Measurements from ENCODE around the gene FBXL2.
"Not testable (repeated sequence)": the region's sequence is repeated elsewhere in the genome, so short reads cannot be mapped to it uniquely, and the experiment has no call there.

Gene FBXL2

DNA sequence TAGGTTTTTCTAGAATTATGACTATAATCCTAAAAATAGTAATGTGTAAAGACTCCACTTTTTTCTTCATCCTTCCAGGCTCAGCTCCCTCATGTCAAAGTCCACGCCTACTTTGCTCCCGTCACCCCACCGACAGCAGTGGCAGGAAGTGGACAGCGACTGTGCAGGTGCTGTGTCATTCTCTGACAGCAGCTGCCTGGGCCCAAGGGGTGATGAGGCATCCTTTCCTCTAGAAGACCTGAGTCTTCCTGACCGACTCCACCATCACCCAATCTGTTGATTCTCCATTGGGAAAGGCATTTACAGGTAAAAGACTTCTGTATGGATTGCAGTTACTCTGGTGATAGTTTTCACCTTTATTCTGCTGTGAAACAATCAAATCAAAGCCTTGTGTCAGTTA is 108.2 kb downstream of the FBXL2 start:
- no peak for DNase-seq (ENCODE audit: low read depth, low spot score)

DNA sequence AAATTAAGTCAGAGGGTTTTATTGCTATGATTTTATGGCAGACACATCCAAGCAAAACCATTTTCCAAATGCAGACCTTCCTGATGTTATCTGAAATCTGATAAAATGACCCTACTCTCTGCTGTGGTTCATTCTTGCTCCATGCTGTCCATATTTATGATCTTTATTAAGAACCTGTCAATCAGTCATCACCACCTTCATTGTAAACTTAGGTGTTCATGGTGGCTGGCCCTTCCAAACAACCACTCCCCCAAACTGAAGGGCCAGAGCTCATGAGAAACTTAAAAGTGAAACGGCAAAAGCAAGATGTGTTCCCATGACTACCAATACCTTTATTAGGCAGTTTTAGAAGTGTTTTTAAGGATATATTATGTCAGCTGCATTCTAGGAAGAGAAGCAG is 109.4 kb downstream of the FBXL2 start:
- DNase-seq (ENCODE audit: low read depth, low spot score) = no peak

- no peak for DNase-seq (ENCODE audit: low read depth, low spot score)
Observed at GRCh38 chr3:33388374-33389100, 111.3 kb downstream of the FBXL2 start.

DNA sequence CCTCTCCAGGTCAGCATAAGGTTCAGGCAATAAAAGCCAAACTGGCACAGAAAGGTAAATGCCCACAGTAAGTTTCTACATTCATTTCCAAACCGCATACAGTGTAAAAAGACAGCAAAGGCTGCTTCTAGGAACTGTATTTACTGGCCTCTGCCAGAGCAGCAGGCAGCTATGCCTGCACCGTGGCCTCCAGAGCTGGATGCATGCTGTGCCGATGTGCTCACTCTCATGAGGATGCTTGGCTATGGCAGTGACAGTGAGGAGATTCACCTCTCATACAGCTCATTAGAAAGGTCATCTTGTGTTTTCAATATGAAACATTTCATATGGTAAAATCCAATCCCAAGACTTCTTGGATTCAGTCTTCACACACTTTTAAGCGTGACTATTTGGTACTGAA is 112.7 kb downstream of the FBXL2 start:
- DNase-seq (ENCODE audit: low read depth, low spot score) = no peak

DNA sequence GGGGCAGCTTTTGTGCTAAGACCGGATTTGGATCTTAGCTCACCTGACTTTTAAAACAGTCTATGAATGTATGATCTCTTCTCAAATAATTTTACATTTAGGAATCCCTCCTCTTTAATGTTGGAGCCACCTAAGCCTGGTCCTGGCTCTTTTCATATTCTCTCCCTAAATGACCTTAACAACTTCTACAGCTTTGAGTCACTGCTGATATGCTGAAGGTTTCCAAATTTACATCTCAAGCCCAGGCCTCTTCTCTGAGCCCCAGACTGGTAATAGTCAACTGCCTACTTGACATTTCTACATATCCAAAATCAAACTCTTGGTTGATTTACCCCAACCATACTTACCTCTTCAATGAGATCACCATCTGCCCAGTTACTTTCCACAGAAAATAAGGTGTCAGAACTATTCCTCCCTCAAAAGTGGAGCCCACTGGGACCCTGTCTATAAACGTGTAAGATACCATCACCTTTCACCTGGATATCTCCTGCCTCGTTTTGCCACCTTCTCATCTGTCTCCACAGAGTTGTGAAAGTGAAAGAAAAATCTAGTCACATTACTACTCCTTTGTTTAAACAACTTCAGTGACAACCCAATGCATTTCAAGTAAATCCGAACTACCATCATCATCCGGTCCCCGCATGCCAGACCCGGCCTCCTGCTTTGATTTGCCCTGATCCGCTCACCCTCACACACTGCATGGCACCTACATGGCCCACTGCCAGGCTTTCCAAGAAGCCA is 114.2 kb downstream of the FBXL2 start:
- no peak for DNase-seq (ENCODE audit: low read depth, low spot score)

GRCh38 chr3:33392144-33392543 is 114.9 kb downstream of the FBXL2 start:
- DNase-seq (ENCODE audit: low read depth, low spot score) = no peak

DNA sequence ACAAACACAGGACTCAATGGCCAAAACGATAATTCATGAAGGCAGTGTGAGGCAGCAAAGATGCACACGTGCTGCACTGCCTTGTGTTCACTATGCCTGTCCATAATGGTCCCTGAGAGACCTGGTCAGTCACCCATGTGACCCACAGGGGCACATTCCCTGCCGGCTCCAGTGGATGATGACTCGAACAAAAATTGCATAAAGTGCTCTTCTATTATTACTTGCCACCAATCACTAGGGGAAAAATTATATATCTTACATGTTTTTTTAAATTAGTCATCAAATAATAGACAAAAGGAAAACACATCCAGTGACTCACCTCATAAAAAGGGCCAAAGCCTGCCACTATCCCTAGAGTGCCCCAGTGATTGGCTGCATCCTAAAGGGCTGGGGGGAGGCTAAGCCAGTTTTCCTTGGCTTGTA is 115.5 kb downstream of the FBXL2 start:
- DNase-seq (ENCODE audit: low read depth, low spot score) = no peak

DNA sequence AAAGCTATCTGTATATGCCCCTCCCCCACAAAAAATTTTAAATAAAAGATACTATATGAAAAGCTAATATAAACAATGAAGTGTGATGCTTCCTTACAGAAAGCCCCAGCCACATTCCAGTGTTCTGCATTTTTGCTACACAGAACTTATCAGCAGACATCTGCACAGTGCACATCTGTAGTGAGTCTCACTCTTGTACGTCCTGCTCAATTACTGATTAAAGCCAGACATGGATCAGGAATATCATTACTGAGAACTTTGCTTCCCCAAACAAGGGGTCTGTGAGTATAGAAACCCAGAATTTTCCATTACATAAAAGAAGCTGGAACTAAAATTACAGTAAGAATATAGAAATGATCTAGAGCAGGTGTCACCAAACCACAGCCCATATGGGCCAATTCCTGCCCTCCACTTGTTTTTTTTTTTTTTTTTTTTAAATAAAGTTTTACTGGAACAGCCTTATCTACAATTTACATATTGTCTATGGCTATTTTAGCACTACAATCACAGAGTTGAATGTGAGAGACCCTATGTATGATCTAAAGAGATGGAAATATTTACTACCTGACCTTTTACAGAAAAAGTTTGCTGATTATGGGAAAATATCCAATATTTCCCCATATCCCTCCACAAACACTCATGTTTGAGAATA is 117.3 kb downstream of the FBXL2 start:
- no peak for DNase-seq (ENCODE audit: low read depth, low spot score)

- DNase-seq (ENCODE audit: low read depth, low spot score) = no peak
Observed at GRCh38 chr3:33395900-33396299, 118.7 kb downstream of the FBXL2 start.

DNA sequence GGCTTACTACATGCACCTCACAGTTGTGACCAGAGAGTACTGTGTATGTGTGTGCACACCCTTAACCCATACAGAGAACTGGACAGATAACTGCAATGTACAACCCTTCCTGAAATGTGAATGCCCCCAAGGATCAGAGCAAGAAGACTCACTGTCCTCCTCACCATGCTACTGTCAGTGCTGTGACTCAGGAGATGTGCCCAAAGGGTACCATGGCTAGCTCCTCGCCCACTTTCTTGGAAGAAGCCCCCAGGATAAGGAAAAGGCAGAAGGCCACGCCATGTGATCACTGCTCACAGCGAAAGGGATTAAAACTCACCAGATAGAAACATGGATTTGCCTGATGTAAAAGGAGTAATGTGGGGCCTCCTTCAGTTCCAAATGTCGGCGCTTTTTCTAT is 121.2 kb downstream of the FBXL2 start:
- no peak for DNase-seq (ENCODE audit: low read depth, low spot score)

GRCh38 chr3:33401781-33402180 is 124.5 kb downstream of the FBXL2 start:
- no peak for DNase-seq (ENCODE audit: low read depth, low spot score)

DNA sequence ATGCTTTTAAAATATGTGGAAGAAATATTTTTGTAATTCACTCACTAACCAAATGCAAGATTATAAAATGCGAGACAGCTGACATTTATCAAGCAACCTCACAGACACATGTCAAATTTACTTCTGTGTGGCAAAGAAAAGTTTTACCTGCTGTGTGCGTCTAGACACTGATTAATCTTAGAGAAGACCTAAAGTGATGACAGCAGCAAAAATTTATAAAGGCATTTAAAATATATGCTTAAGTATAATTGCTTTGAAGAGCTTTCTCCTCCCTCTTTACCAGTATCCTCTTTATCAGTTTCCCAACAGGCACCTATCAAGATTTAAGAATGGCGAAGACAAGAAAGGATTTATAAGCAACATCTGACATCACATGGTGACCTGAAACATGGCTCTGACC is 125.7 kb downstream of the FBXL2 start:
- no peak for DNase-seq (ENCODE audit: low read depth, low spot score)

GRCh38 chr3:33403756-33404155 is 126.5 kb downstream of the FBXL2 start:
- no peak for DNase-seq (ENCODE audit: low read depth, low spot score)

DNA sequence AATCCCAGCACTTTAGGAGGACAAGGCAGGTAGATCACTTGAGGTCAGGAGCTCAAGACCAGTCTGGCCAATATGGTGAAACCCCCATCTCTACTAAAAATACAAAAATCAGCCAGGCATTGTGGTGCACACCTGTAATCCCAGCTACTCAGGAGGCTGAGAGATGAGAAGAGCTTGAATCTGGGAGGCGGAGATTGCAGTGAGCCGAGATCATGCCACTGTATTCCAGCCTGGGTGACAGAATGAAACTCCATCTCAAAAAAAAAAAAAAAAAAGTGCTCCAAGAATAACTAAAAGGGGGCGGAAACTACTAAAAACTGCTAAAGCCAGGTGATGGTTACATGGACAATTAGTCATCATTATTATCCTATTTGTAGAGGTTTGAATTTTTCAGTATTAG is 133.6 kb downstream of the FBXL2 start:
- not testable (repeated sequence) for DNase-seq (ENCODE audit: low read depth, low spot score)

GRCh38 chr3:33417066-33417673 is 139.9 kb downstream of the FBXL2 start:
- DNase-seq (ENCODE audit: low read depth, low spot score) = no peak

GRCh38 chr3:33419948-33420347 is 142.7 kb downstream of the FBXL2 start:
- DNase-seq (ENCODE audit: low read depth, low spot score) = no peak

DNA sequence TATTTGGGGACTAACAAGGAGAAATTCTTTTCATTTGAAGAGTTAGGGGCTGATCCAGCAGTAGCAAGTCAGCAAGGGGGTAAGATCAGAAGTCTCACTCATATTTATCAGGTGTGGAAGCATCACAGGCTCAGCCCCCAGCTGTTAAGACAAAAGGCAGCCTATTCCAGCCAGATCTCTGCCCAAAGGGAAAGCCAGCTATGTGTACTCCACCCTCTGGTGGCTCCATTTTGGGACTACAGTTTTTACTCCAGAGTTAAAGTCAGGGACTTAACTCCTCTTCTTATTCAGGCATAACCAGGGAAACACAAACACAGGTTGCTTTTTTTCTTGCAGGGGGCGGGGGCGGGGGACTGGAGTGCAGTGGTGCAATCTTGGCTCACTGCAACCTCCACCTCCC is 143.7 kb downstream of the FBXL2 start:
- no peak for DNase-seq (ENCODE audit: low read depth, low spot score)

DNA sequence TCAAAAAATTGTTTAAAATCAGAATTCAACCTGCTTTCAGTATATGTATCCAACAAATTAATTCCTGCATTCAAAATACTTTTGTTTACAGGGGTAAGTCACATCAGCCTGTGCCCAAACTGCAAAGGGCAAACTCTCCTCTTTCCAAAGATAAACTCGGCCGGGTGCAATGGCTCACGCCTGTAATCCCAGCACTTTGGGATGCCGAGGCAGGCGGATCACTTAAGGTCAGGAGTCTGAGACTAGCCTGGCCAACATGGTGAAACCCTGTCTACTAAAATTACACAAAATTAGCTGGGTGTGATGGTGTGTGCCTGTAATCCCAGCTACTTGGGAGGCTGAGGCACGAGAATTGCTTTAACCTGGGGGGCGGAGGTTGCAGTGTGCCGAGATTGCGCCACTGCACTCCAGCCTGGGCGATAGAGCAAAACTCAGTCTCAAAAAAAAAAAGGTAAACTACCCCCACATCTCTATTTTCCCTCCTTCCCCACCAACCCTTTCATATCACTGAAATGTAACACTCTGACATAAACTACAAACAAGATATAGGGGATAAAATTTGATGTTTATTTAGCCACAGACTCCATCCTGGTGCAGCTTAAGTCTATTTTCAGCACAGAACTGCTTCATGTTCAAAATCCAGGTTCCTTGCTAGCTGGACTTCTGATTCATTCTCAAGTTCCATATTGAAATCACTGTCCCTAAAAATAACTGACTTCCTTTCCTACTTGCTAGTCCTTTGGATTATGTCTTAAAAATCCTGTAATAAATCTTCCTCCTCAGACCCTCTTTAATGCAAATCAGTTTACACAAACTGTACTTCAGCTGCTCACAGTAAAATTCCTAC is 147.6 kb downstream of the FBXL2 start:
- DNase-seq (ENCODE audit: low read depth, low spot score) = no peak

DNA sequence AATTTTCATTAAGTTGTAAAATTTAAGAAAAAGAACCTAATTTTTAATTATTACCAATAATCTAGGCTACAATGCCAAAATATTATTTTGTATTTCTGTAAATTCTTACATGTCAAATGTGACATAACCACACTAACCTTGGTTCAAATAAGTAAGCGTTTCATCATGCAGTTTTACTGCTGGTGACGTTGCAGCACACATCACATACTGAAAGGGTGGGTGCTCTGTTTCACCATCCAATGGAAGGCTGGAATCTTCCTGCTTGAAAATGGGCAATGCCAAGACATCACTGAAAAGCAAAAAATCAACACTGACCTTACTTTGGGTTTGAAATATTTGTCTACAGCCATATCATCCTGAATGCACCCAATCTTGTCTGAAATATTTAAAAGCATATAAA is 148.2 kb downstream of the FBXL2 start:
- no peak for DNase-seq (ENCODE audit: low read depth, low spot score)

DNA sequence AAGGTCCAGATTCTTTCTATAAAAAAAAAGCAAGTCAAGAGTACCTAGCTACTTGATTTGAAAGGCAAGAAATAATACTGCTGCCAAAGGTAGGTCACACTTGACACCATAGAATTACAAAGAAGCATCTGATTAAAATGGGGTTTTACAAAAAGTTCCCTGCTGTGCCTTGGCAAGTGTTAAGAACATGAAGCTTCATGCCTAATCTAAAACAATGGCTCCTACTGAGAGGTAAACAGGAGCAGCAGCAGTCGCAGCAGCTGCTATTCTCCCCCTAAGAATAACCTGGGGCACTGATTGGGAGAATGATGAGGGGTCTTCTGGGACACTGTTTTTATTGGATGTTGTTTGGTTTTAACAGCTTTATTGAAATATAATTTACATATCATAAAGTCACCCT is 148.8 kb downstream of the FBXL2 start:
- DNase-seq (ENCODE audit: low read depth, low spot score) = peak; percentile 62

GRCh38 chr3:33426630-33427317 is 149.5 kb downstream of the FBXL2 start:
- DNase-seq (ENCODE audit: low read depth, low spot score) = no peak

Data from ELF-1 (cell line).